Activated gamma-delta T cell (primary cell): ENCODE results near the gene SLC35D2.
"Not testable (repeated sequence)": the region's sequence is repeated elsewhere in the genome, so short reads cannot be mapped to it uniquely, and the experiment has no call there.

ENCODE experiments used
- DNase-seq: peaks from one replicate; lab custom pipeline; 2025; lab: John Stamatoyannopoulos, UW

SLC35D2 gene

GRCh38 chr9:96361668-96362067, 21.8 kb downstream of the SLC35D2 start:
- DNase-seq: no peak

GRCh38 chr9:96360976-96361375, 22.5 kb downstream of the SLC35D2 start:
- DNase-seq: no peak

- not testable (repeated sequence) for DNase-seq
Measured at GRCh38 chr9:96360523-96360922, 23.0 kb downstream of the SLC35D2 start.

- DNase-seq: no peak
Measured at GRCh38 chr9:96350866-96351265, 32.6 kb downstream of the SLC35D2 start.

GRCh38 chr9:96348261-96348660, 35.2 kb downstream of the SLC35D2 start:
- no peak for DNase-seq

- DNase-seq: no peak
Measured at GRCh38 chr9:96345551-96345950, 38.0 kb downstream of the SLC35D2 start.

GRCh38 chr9:96344458-96345180, 38.9 kb downstream of the SLC35D2 start:
- DNase-seq: no peak

- DNase-seq: no peak
Measured at GRCh38 chr9:96343515-96344360, 39.8 kb downstream of the SLC35D2 start.

- DNase-seq: no peak
Measured at GRCh38 chr9:96342571-96343245, 40.8 kb downstream of the SLC35D2 start.

- DNase-seq: no peak
Measured at GRCh38 chr9:96340707-96341106, 42.8 kb downstream of the SLC35D2 start.

- no peak for DNase-seq
Measured at GRCh38 chr9:96338299-96338698, 45.2 kb downstream of the SLC35D2 start.

GRCh38 chr9:96333958-96334357, 49.6 kb downstream of the SLC35D2 start:
- no peak for DNase-seq

- DNase-seq: no peak
Measured at GRCh38 chr9:96331236-96331947, 52.1 kb downstream of the SLC35D2 start.

- no peak for DNase-seq
Measured at GRCh38 chr9:96327694-96328352, 55.7 kb downstream of the SLC35D2 start.

- DNase-seq: no peak
Measured at GRCh38 chr9:96323169-96323568, 60.3 kb downstream of the SLC35D2 start.

GRCh38 chr9:96322736-96323135, 60.8 kb downstream of the SLC35D2 start:
- DNase-seq: not testable (repeated sequence)

GRCh38 chr9:96322210-96322609, 61.3 kb downstream of the SLC35D2 start:
- DNase-seq: not testable (repeated sequence)

GRCh38 chr9:96321515-96321914, 62.0 kb downstream of the SLC35D2 start:
- no peak for DNase-seq

GRCh38 chr9:96320749-96321280, 62.7 kb downstream of the SLC35D2 start:
- no peak for DNase-seq

- no peak for DNase-seq
Measured at GRCh38 chr9:96318921-96319565, 64.5 kb downstream of the SLC35D2 start.
